Ramos (cell line): ENCODE measurements around the gene IFNK.

ENCODE experiments used
- in situ Hi-C: fragments of 300-500 bp; cut with MboI; formaldehyde crosslinking; loops from one replicate; pipeline ENCODE4 v1.14.3; 2022; ENCODE audit warnings: low sequenced_read_pairs; ENCODE audit not compliant: unreplicated experiment

Gene IFNK

GRCh38 chr9:27510780-27511179 lies 13.3 kb upstream of the IFNK start:
- in situ Hi-C loops: no loop called here

- in situ Hi-C loops: no loop called here
These were observed 12.3 kb upstream of the IFNK start for GRCh38 chr9:27511771-27512170.

GRCh38 chr9:27514551-27514950 lies 9.5 kb upstream of the IFNK start:
- in situ Hi-C loops: no loop called here

- in situ Hi-C loops: no loop called here
These were observed 6.1 kb upstream of the IFNK start for GRCh38 chr9:27518006-27518405.

GRCh38 chr9:27518809-27519208 lies 5.3 kb upstream of the IFNK start:
- in situ Hi-C loops: no loop called here

GRCh38 chr9:27519466-27520465 lies 4.3 kb upstream of the IFNK start:
- in situ Hi-C loops: loop anchor here (10.0 kb wide), 1 partner anchor 185 kb away; no protein-coding TSS in a partner anchor

GRCh38 chr9:27520986-27521385 lies 3.1 kb upstream of the IFNK start:
- in situ Hi-C loops: loop anchor here (10.0 kb wide), 1 partner anchor 186 kb away; no protein-coding TSS in a partner anchor

GRCh38 chr9:27523141-27523540 lies 949 bp upstream of the IFNK start:
- in situ Hi-C loops: loop anchor here (10.0 kb wide), 1 partner anchor 188 kb away; no protein-coding TSS in a partner anchor

GRCh38 chr9:27527702-27528075 lies 3.6 kb downstream of the IFNK start:
- in situ Hi-C loops: loop anchor here (10.0 kb wide), 1 partner anchor 193 kb away; no protein-coding TSS in a partner anchor

GRCh38 chr9:27528076-27528885 lies 4.2 kb downstream of the IFNK start:
- in situ Hi-C loops: loop anchor here (10.0 kb wide), 1 partner anchor 193 kb away; no protein-coding TSS in a partner anchor

GRCh38 chr9:27528886-27529315 lies 4.8 kb downstream of the IFNK start:
- in situ Hi-C loops: loop anchor here (10.0 kb wide), 1 partner anchor 194 kb away; no protein-coding TSS in a partner anchor

- in situ Hi-C loops: loop anchor here (10.0 kb wide), 1 partner anchor 195 kb away; no protein-coding TSS in a partner anchor
These were observed 5.5 kb downstream of the IFNK start, which contains the start of gene MOB3B for GRCh38 chr9:27529316-27530278. Gene MOB3B (minus strand): TSS chr9:27529814. CDS start chr9:27455550, 74,264 bp downstream.

GRCh38 chr9:27530915-27531755 lies 7.0 kb downstream of the IFNK start:
- in situ Hi-C loops: no loop called here

GRCh38 chr9:27532046-27532445 lies 8.0 kb downstream of the IFNK start:
- in situ Hi-C loops: no loop called here

- in situ Hi-C loops: no loop called here
These were observed 9.2 kb downstream of the IFNK start for GRCh38 chr9:27533311-27533710.

- in situ Hi-C loops: no loop called here
These were observed 10.0 kb downstream of the IFNK start for GRCh38 chr9:27534131-27534530.

GRCh38 chr9:27534658-27535209 lies 10.6 kb downstream of the IFNK start:
- in situ Hi-C loops: no loop called here

- in situ Hi-C loops: no loop called here
These were observed 11.6 kb downstream of the IFNK start for GRCh38 chr9:27535701-27536118.
